Endothelial cell of umbilical vein (primary cell): Measurements from ENCODE around the gene SGPP1.

ENCODE experiments used
- POLR2AphosphoS5 ChIP-seq: IDR thresholded peaks from 2 replicates; pipeline ENCODE4 v1.6.1; 2012; ENCODE audit warnings: low read depth, mild to moderate bottlenecking, control low read depth, low read length, moderate library complexity; ENCODE audit not compliant: insufficient read depth
- TF ChIP-seq, protein P1 (sequence below), 2 donors: IDR thresholded peaks; 1 replicate in 1 of 2; 2 replicates in 1 of 2; pipeline ENCODE4 v1.5.1; 2011; ENCODE audit warnings: low read length in 2 of 2, mild to moderate bottlenecking in 2 of 2, moderate library complexity in 2 of 2, control low read depth in 1 of 2, inconsistent platforms in 1 of 2, low read depth in 1 of 2; ENCODE audit not compliant: insufficient read depth in 1 of 2; ENCODE audit errors: extremely low read depth in 1 of 2

DNA sequence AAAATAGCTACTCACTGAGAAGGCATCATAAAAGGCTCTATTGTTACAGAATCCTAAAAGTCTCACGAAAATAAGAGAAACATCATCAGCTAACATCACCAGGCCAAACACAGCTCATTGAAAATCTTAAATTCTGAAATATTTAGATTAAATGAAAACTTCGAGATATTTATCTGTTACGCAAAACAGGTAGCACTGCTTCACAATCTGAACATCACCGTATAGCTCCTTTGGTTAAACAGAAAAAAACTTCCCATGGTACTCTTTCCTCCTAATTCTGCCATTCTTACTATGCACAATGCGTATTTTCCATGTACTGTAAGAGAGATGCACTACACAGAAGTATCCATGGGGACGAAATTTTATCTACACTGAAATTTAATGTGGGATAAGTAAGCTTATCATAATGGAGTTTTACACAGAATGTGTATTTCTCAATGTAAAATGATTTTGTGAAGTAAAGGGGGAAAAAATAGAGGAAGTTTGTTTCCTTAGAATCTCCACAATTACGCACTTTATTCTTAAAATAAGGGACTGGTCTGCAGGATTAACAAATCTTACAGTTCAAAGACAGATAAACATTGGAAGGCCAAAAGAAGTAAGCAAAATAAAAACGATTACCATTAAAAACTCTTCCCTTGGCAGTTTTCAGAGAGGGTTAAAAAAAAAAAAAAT is 1.9 kb downstream of the SGPP1 start:
- TF ChIP-seq, protein P1, sequence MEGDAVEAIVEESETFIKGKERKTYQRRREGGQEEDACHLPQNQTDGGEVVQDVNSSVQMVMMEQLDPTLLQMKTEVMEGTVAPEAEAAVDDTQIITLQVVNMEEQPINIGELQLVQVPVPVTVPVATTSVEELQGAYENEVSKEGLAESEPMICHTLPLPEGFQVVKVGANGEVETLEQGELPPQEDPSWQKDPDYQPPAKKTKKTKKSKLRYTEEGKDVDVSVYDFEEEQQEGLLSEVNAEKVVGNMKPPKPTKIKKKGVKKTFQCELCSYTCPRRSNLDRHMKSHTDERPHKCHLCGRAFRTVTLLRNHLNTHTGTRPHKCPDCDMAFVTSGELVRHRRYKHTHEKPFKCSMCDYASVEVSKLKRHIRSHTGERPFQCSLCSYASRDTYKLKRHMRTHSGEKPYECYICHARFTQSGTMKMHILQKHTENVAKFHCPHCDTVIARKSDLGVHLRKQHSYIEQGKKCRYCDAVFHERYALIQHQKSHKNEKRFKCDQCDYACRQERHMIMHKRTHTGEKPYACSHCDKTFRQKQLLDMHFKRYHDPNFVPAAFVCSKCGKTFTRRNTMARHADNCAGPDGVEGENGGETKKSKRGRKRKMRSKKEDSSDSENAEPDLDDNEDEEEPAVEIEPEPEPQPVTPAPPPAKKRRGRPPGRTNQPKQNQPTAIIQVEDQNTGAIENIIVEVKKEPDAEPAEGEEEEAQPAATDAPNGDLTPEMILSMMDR (IDR thresholded peaks at IDR 0.05; ENCODE audit: extremely low read depth in 1 of 2, insufficient read depth in 1 of 2, low read depth in 1 of 2, low read length in 2 of 2): no peak
- no peak for TF ChIP-seq POLR2AphosphoS5
